Hepatocyte (in vitro differentiated cells): ENCODE measurements around the gene HS3ST5. TPM values are rescaled to one million over a fixed set of nuclear protein-coding genes. Genes with fewer than 3 reads are reported as not detected.

Experiments
- DNase-seq: peaks from one replicate; pipeline ENCODE4 v3.0.0-alpha.2; 2016; ENCODE audit warnings: low spot score
- H2AFZ ChIP-seq: fragments of 200-600 bp; sonication (generic); 2 replicates; pipeline ENCODE4 v1.6.0; 2016; ENCODE audit warnings: antibody characterized with exemption, mild to moderate bottlenecking
- H3K27ac ChIP-seq: fragments of 200-600 bp; sonication (generic); 2 replicates; pipeline ENCODE4 v1.5.1; 2016; ENCODE audit warnings: mild to moderate bottlenecking
- H3K27me3 ChIP-seq: fragments of 200-600 bp; sonication (generic); 2 replicates; pipeline ENCODE4 v1.6.1; 2016
- H3K36me3 ChIP-seq: fragments of 200-600 bp; sonication (generic); replicated peaks from 2 replicates; pipeline ENCODE4 v1.5.1; 2016; ENCODE audit warnings: low read depth; ENCODE audit not compliant: insufficient read depth
- H3K4me1 ChIP-seq: fragments of 200-600 bp; sonication (generic); 2 replicates; pipeline ENCODE4 v1.5.1; 2016; ENCODE audit warnings: mild to moderate bottlenecking, moderate library complexity; ENCODE audit not compliant: insufficient read depth
- H3K4me2 ChIP-seq: fragments of 200-600 bp; sonication (generic); 2 replicates; pipeline ENCODE4 v1.6.0; 2016
- H3K4me3 ChIP-seq: fragments of 200-600 bp; sonication (generic); 2 replicates; pipeline ENCODE4 v1.5.1; 2016; ENCODE audit warnings: mild to moderate bottlenecking
- H3K79me2 ChIP-seq: fragments of 200-600 bp; sonication (generic); 2 replicates; pipeline ENCODE4 v1.6.0; 2017; ENCODE audit warnings: mild to moderate bottlenecking
- H3K9me2 ChIP-seq: fragments of 200-600 bp; sonication (generic); replicated peaks from 2 replicates; pipeline ENCODE4 v1.6.0; 2017; ENCODE audit warnings: mild to moderate bottlenecking; ENCODE audit not compliant: insufficient read depth
- H3K9me3 ChIP-seq: fragments of 200-600 bp; sonication (generic); 2 replicates; pipeline ENCODE4 v1.5.1; 2016; ENCODE audit warnings: low read depth, mild to moderate bottlenecking
- H4K20me1 ChIP-seq: fragments of 200-600 bp; sonication (generic); 2 replicates; pipeline ENCODE4 v1.6.0; 2016; ENCODE audit warnings: mild to moderate bottlenecking; ENCODE audit not compliant: insufficient read depth, poor library complexity, severe bottlenecking
- CTCF ChIP-seq: fragments of 200-600 bp; sonication (generic); IDR thresholded peaks from 2 replicates; pipeline ENCODE4 v1.5.1; 2016; ENCODE audit warnings: antibody characterized with exemption, mild to moderate bottlenecking; ENCODE audit not compliant: poor library complexity
- EZH2 ChIP-seq: fragments of 200-600 bp; sonication (generic); IDR thresholded peaks from 2 replicates; pipeline ENCODE4 v1.6.1; 2016; ENCODE audit warnings: antibody characterized with exemption, mild to moderate bottlenecking, borderline replicate concordance
- EZH2phosphoT487 ChIP-seq: fragments of 200-600 bp; sonication (generic); IDR thresholded peaks from one replicate; pipeline ENCODE4 v1.6.1; 2018; ENCODE audit warnings: antibody characterized with exemption, mild to moderate bottlenecking, low read depth, moderate library complexity; ENCODE audit not compliant: unreplicated experiment, severe bottlenecking
- WGBS: methylation state at CpG from one replicate; pipeline ENCODE4 v1.1.6; 2016; ENCODE audit warnings: low lambda C conversion rate; ENCODE audit errors: missing lambda C conversion rate; 5-methylcytosine and 5-hydroxymethylcytosine counted together
- polyA plus RNA-seq: library from polyadenylated mRNA; unstranded; fragments of >200 nt; fragmentation: Nextera tagmentation; extraction: Ambion mirVana; gene quantifications from 2 replicates; pipeline ENCODE4 v1.2.1, GENCODE V29; 2016
- total RNA-seq: library from RNA; depleted of rRNA; stranded (reverse); fragments of >200 nt; gene quantifications from 2 replicates; pipeline ENCODE4 v1.2.3, GENCODE V29; 2014

HS3ST5 gene
- total and polyA plus RNA-seq, 2 experiments from 2014 or later, result 0.73 to 1.4 TPM

GRCh38 chr6:114216789-114217467 is 125.9 kb downstream of the HS3ST5 start:
- no peaks in the 10 kb centered on the region for H4K20me1 ChIP-seq

DNA sequence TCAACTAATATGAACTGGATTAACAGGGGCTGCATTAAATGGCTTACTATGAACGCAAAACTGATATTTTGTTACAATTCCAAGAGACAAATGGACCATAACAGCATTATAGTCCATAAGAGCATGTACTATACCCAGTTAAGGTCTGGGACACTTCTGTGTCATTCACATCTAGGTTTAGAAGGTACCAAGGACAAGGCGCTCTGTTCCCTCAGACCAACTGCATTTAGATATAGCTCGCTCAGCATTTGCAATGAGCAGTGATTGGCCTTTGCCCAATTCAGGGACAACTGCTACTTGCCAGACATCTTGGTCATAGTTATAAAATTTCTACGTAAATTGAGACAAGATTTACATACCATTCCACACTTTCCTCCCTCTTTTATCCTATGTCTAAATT is 132.4 kb downstream of the HS3ST5 start:
- H2AFZ ChIP-seq, result no peak overlapping the region
- no peaks in the 10 kb centered on the region for H4K20me1 ChIP-seq
- no peak for DNase-seq
- no peaks in the 10 kb centered on the region for H3K9me3 ChIP-seq
- TF ChIP-seq EZH2phosphoT487, result no peak
- TF ChIP-seq CTCF, result no peak
- no peak for TF ChIP-seq EZH2
- H3K9me2 ChIP-seq, result no peaks in the 10 kb centered on the region
- H3K4me3 ChIP-seq, result no peak overlapping the region
- H3K79me2 ChIP-seq, result no peaks in the 10 kb centered on the region
- H3K36me3 ChIP-seq, result no peaks in the 10 kb centered on the region
- H3K4me1 ChIP-seq, result no peaks in the 10 kb centered on the region
- WGBS, result 87% methylated on average over 4 of the region's 4 CpGs
- H3K27ac ChIP-seq, result no peak overlapping the region
- H3K4me2 ChIP-seq, result no peak overlapping the region
- no peaks in the 10 kb centered on the region for H3K27me3 ChIP-seq

More at GRCh38 chr6:114216789-114217467, 125.9 kb downstream of the HS3ST5 start:
- no peak overlapping the region for H2AFZ ChIP-seq
- TF ChIP-seq EZH2, result no peak
- no peak for TF ChIP-seq CTCF
- no peak for TF ChIP-seq EZH2phosphoT487
- H3K4me3 ChIP-seq, result no peak overlapping the region
- H3K4me2 ChIP-seq, result no peak overlapping the region
- WGBS, result 97% methylated on average over 3 of the region's 3 CpGs
- H3K9me3 ChIP-seq, result no peaks in the 10 kb centered on the region
- no peaks in the 10 kb centered on the region for H3K79me2 ChIP-seq
- no peaks in the 10 kb centered on the region for H3K9me2 ChIP-seq
- H3K27ac ChIP-seq, result no peak overlapping the region
- H3K4me1 ChIP-seq, result no peaks in the 10 kb centered on the region
- H3K36me3 ChIP-seq, result no peaks in the 10 kb centered on the region
- DNase-seq, result no peak
- no peaks in the 10 kb centered on the region for H3K27me3 ChIP-seq

GRCh38 chr6:114203460-114203859 is 139.4 kb downstream of the HS3ST5 start:
- no peaks in the 10 kb centered on the region for H3K36me3 ChIP-seq
- no peaks in the 10 kb centered on the region for H3K9me2 ChIP-seq
- no peaks in the 10 kb centered on the region for H3K4me1 ChIP-seq
- no peak overlapping the region for H2AFZ ChIP-seq
- H3K27me3 ChIP-seq, result no peaks in the 10 kb centered on the region
- WGBS, result 95% methylated on average over 3 of the region's 3 CpGs
- H3K27ac ChIP-seq, result no peak overlapping the region
- H3K4me3 ChIP-seq, result no peak overlapping the region
- no peaks in the 10 kb centered on the region for H3K9me3 ChIP-seq
- no peak for DNase-seq
- no peaks in the 10 kb centered on the region for H3K79me2 ChIP-seq
- TF ChIP-seq CTCF (no peak), EZH2phosphoT487 (no peak), EZH2 (no peak)
- H4K20me1 ChIP-seq, result no peaks in the 10 kb centered on the region
- H3K4me2 ChIP-seq, result no peak overlapping the region

DNA sequence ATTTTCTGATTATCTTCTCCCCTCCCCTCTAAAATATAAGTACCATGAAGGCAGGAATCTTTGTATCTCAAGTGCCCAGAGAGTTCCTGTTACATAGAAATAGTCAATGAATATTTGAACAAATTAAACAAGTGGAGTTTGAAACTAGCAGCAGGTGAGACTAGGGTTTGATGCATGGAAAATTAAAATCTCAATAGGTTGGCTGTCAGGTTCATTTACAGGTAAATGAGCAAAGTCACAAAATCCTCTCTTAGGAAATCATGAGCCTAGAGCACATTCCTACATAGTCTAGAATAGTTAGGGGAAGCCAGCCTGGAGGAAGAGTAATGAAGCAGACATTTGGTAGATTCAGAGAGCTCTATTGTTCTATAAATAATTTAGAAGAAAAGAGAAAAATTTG is 140.4 kb downstream of the HS3ST5 start:
- DNase-seq, result no peak
- Histone ChIP-seq H3K4me1 (no peaks in the 10 kb centered on the region), H4K20me1 (no peaks in the 10 kb centered on the region), H3K79me2 (no peaks in the 10 kb centered on the region), H2AFZ (no peak overlapping the region), H3K9me3 (no peaks in the 10 kb centered on the region), H3K4me3 (no peak overlapping the region), H3K4me2 (no peak overlapping the region), H3K36me3 (no peaks in the 10 kb centered on the region), H3K9me2 (no peaks in the 10 kb centered on the region), H3K27ac (no peak overlapping the region), H3K27me3 (no peaks in the 10 kb centered on the region)
- TF ChIP-seq EZH2 (no peak), EZH2phosphoT487 (no peak), CTCF (no peak)
